Measurements from ENCODE around the gene ENAH.
"Not testable (repeated sequence)": the region's sequence is repeated elsewhere in the genome, so short reads cannot be mapped to it uniquely, and the experiment has no call there.

Gene ENAH

GRCh38 chr1:225677350-225678124 lies 24.6 kb upstream of the ENAH start:
- DNase-seq (ENCODE audit: low read depth in 4 of 4, low spot score in 1 of 4) = no peak

- no peak for DNase-seq (ENCODE audit: low read depth in 4 of 4, low spot score in 1 of 4)
Measured at GRCh38 chr1:225674381-225674780, 21.5 kb upstream of the ENAH start.

- no peak for DNase-seq (ENCODE audit: low read depth in 4 of 4, low spot score in 1 of 4)
Measured at GRCh38 chr1:225670806-225671733, 18.1 kb upstream of the ENAH start.

DNA sequence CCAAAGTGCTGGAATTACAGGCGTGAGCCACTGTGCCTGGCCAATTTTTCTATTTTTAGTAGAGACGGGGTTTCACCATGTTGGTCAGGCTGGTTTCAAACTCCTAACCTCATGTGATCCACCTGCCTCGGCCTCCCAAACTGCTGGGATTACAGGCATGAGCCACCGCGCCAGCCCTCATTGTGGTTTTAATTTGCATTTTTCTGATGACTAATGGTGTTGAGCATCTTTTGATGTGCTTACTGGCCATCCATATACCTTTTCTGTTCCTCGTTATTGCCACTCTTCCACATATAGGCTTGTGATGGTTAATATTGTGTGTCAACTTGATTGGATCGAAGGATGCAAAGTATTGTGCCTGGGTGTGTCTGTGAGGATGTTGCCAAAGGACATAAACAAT lies 17.4 kb upstream of the ENAH start:
- DNase-seq (ENCODE audit: low read depth in 4 of 4, low spot score in 1 of 4) = no peak

GRCh38 chr1:225668222-225668621 lies 15.3 kb upstream of the ENAH start:
- DNase-seq (ENCODE audit: low read depth in 4 of 4, low spot score in 1 of 4) = no peak

DNA sequence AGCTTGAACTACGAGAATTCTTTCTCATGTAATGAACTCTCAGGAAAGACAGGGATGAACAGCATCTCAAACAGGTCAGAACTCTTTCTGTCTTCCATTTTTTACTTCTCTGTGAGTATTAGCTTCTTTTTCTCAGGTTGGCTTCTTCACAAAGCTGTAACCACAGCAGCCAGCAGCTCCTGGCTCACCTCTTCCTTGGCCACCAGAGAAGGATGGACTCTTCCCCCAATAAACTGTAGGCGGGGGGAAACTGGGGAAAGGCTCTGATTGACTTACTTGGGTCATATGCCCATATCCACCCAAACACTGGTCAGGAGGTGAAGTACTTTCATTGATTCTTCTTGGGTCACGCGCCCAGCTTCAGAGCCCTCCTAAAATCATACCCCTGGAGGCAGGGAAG lies 14.4 kb upstream of the ENAH start:
- no peak for DNase-seq (ENCODE audit: low read depth in 4 of 4, low spot score in 1 of 4)

DNA sequence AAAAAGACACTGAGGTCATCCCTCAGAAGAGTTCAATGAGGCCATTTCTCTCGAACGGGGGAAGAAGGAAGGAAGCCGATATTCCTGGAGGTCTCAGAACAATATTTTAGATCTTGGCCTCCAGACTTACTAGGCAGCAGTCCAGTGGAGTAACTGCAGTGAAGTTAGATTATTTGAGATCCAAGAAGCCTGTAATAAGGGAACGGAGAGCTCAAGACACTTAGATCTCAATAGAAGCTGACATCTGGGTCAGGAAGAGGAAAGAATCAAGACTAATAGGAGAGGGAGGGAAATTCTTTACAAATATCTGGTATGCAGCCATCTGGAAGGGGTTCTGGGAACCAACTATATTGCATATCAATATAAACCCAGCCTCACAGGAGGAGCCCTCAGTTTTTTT lies 13.6 kb upstream of the ENAH start:
- no peak for DNase-seq (ENCODE audit: low read depth in 4 of 4, low spot score in 1 of 4)

DNA sequence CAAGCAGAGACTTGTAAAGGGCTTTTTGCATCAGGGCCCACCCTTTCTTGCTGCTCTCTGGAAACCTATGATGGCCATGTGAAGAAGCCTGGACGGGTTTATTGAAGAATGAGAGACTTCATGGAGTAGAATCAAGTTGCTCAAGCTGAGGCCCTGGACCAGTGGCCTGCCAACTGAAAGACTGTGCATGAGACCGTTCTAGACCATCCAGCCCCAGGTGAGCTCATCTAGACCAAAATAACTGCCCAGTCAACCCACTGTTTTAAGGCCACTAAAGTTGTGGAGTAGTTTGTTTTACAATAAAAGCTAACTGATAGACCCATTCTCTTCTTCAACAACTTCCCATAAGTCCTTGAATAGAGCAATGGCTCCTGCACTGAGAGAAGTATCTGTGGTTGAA lies 11.8 kb upstream of the ENAH start:
- DNase-seq (ENCODE audit: low read depth in 4 of 4, low spot score in 1 of 4) = no peak

DNA sequence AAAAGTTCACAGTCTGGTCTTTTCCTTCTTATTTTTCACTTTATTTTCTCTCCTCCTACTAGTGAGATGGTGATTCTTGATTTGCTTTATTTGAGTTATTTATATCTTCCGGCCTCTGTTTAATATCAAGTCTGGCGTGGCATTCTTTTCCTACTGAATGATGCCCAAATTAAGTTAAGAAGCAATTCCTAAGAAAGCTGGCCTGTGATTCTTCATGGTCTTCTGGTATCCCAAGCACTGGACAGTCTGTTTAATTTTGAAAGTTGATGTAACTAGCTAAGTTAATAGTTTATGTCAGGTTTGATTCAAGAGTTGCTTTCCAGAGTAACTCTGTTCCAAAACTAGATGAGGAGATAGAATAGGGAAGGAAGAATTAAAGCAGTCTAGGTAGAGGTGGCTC lies 9.2 kb upstream of the ENAH start:
- no peak for DNase-seq (ENCODE audit: low read depth in 4 of 4, low spot score in 1 of 4)

GRCh38 chr1:225660544-225660946 lies 7.6 kb upstream of the ENAH start:
- no peak for DNase-seq (ENCODE audit: low read depth in 4 of 4, low spot score in 1 of 4)

GRCh38 chr1:225658041-225658440 lies 5.1 kb upstream of the ENAH start:
- DNase-seq (ENCODE audit: low read depth in 4 of 4, low spot score in 1 of 4) = no peak

DNA sequence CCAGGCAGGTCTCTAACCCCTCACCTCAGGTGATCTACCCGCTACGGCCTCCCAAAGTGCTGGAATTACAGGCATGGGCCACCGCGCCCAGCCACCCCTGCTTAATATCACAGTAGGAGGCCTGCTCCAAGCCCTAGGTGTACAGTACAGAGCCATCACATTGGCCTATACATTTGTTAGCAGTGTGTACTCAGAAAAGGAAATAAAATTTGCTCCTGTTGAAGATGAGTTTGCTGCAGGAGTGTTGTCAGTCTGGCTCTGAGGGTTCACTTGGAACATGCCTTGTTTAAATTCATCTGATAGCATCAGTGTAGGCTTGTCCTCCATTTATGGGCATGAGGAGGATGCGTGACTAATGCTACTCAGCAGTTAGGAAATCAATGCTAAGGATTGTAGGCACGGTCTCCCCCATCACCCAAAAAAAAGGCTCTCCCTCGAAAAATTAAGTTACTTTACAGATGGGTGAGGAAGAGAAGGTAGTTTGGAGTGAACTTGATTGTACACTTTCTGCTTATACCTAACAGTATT lies 4.6 kb upstream of the ENAH start:
- DNase-seq (ENCODE audit: low read depth in 4 of 4, low spot score in 1 of 4) = no peak

GRCh38 chr1:225656259-225656655 lies 3.3 kb upstream of the ENAH start:
- not testable (repeated sequence) for DNase-seq (ENCODE audit: low read depth in 4 of 4, low spot score in 1 of 4)

- DNase-seq (ENCODE audit: low read depth in 4 of 4, low spot score in 1 of 4) = no peak
Measured at GRCh38 chr1:225655509-225656258, 2.8 kb upstream of the ENAH start.

DNA sequence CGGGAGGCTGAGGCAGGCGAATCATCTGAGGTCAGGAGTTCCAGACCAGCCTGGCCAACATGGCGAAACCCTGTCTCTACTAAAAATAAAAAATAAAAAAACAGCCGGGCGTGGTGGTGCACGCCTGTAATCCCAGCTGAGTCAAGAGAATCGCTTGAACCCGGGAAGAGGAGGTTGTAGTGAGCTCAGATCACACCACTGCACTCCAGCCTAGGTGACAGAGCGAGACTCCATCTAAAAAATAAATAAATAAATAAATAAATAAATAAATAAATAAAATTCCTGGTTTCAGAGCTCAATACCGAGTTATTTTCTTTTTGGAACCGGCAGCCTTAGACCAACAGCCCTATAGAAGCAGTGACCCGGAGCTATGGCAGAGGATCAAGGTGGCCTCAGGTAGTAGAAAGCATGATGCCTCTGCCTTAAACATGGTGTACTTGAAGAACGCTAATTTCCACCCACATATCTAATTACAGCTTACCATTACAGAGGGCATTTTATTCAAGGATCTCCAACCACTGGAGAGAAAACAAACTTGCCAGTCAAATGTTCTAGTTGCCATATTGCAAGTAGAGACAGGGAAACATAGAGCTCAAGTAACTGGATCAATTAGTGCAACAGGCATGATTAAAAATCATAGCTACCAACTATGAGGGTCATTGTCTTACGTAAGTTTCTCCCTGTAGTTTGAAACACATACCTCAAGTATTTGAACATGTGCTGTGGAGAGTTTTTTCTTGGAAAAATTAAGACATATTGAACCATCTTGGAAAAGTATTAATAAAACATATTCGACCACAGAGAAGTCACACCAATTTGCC lies 2.0 kb upstream of the ENAH start:
- DNase-seq (ENCODE audit: low read depth in 4 of 4, low spot score in 1 of 4) = no peak

GRCh38 chr1:225654277-225654597 lies 1.3 kb upstream of the ENAH start:
- DNase-seq (ENCODE audit: low read depth in 4 of 4, low spot score in 1 of 4) = no peak

DNA sequence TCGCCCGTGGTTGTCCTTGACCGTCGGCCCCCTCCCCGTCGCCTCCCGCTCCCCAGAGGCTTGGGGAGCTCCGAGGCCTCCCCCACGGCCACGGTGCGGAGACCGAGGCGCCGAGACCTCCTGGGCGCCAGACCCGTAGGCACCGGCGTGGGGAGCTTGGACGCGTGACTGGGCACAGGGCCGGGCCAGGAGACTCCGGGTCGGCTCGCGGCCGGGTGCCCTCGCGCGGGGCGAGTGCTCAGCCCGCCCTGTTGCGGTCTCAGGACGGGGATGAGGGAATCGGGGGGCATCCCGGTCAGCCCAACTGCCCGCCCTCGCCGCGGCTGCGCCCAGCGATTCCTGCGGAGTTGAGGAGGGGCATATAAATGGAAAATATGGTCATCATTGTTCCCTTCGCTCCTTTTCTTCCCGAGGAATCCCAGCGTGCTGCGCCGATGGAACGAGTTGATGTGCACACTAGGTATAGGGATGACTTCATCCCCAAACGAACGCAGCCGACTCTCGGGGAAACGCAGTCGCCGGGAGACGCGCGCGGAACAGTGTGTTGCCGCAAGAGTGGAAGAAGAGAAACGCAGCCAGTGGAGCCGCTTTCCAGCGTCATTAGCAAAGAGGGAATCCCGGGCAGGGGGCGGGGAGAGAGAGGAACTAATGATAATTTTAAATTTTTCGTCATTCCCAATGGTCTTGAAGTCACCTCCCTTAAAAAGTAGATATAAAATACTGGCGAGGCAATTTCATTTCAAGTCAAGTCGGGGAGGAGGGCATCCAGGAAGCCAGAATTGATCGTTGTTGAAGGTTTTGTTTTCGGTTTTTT lies 747 bp upstream of the ENAH start:
- DNase-seq (ENCODE audit: low read depth in 4 of 4, low spot score in 1 of 4) = no peak

GRCh38 chr1:225651872-225652728 lies 823 bp downstream of the ENAH start:
- DNase-seq (ENCODE audit: low read depth in 4 of 4, low spot score in 1 of 4) = no peak

DNA sequence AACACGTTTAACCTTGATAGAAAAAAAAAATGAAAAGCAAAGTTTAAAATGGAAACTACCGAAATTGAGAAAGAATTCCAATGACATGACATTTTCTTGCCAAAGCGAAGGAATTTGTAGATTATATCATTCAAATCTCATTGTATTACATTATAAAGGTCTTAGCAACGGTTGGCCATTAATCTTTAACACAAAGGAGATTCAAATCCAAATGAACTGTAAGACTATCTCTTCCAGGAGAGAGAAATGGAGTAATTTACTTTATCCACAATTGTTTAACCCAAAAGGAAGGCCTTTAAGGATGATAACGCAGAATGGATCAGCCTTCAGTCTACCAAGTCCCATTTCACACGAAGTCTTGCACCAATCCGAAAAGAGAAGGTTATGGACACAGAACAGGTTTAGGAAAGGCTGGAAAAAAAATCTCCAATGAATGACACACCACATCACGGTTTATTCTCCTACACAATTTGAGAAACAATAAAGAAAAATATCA lies 1.5 kb downstream of the ENAH start:
- DNase-seq (ENCODE audit: low read depth in 4 of 4, low spot score in 1 of 4) = no peak

Measured in stimulated activated CD4-positive, alpha-beta T cell treated with anti-CD3 and anti-CD28 coated beads, Interleukin-1b, Interleukin-23, amount 100 ng/mL, for 24 hours (primary cell).